ENCODE results near the gene OR4N2.
"Not testable (repeated sequence)": the region's sequence is repeated elsewhere in the genome, so short reads cannot be mapped to it uniquely, and the experiment has no call there.

The OR4N2 gene

GRCh38 chr14:19828314-19828713, 24.7 kb downstream of the OR4N2 start:
- no peak overlapping the region for H4K91ac ChIP-seq (ENCODE audit: low read length)
- no peak overlapping the region for H3K4me3 ChIP-seq (ENCODE audit: insufficient read depth in 1 of 2, low read depth in 1 of 2, low read length in 2 of 2)
- H2BK120ac ChIP-seq (ENCODE audit: low read depth, low read length) = no peak overlapping the region
- no peak for DNase-seq
- no peak overlapping the region for H4K8ac ChIP-seq (ENCODE audit: low read length)
- no peaks in the 10 kb centered on the region for H3K27me3 ChIP-seq (ENCODE audit: control insufficient read depth in 1 of 2, insufficient read depth in 1 of 2, low read length in 2 of 2)
- H3K27ac ChIP-seq (ENCODE audit: low read length, poor library complexity, severe bottlenecking) = no peak overlapping the region
- H2BK15ac ChIP-seq (ENCODE audit: low read depth, poor library complexity, severe bottlenecking) = no peak overlapping the region
- H3K4me1 ChIP-seq (ENCODE audit: control insufficient read depth, insufficient read depth, low read depth, low read length) = no peaks in the 10 kb centered on the region
- no peak overlapping the region for H2AFZ ChIP-seq (ENCODE audit: low read depth, low read length)
- no peak overlapping the region for H3K23ac ChIP-seq (ENCODE audit: low read length in 2 of 2)
- no peaks in the 10 kb centered on the region for H3K9me3 ChIP-seq (ENCODE audit: control insufficient read depth, low read length)
- no peak overlapping the region for H3K9ac ChIP-seq (ENCODE audit: low read length)
- H3K14ac ChIP-seq (ENCODE audit: low read length in 2 of 2) = no peak overlapping the region
- WGBS = no CpG with 5 or more reads among the region's 2 CpGs
- H3K18ac ChIP-seq (ENCODE audit: low read depth in 1 of 2, low read length in 2 of 2) = no peak overlapping the region
- H2AK5ac ChIP-seq (ENCODE audit: low read length, severe bottlenecking) = no peak overlapping the region
- no peak overlapping the region for H3K4me2 ChIP-seq (ENCODE audit: low read length, poor library complexity, severe bottlenecking)
- no peak overlapping the region for H3K4ac ChIP-seq (ENCODE audit: low read depth in 1 of 2, low read length in 2 of 2)
- no peaks in the 10 kb centered on the region for H3K79me1 ChIP-seq (replicated peaks; ENCODE audit: low read length, poor library complexity, severe bottlenecking)
- no peaks in the 10 kb centered on the region for H3K36me3 ChIP-seq (ENCODE audit: control insufficient read depth in 1 of 2, insufficient read depth in 2 of 2, low read depth in 1 of 2, low read length in 2 of 2)
- H2BK5ac ChIP-seq (ENCODE audit: low read depth, low read length, poor library complexity, severe bottlenecking) = no peak overlapping the region
- H2BK12ac ChIP-seq (ENCODE audit: low read length in 2 of 2) = no peak overlapping the region

- not testable (repeated sequence) for DNase-seq; H3K79me1 ChIP-seq (replicated peaks; ENCODE audit: low read length, poor library complexity, severe bottlenecking); H2AK5ac ChIP-seq (ENCODE audit: low read length, severe bottlenecking); H3K27ac ChIP-seq (ENCODE audit: low read length, poor library complexity, severe bottlenecking); H3K4me2 ChIP-seq (ENCODE audit: low read length, poor library complexity, severe bottlenecking); H3K4me3 ChIP-seq (ENCODE audit: insufficient read depth in 1 of 2, low read depth in 1 of 2, low read length in 2 of 2); H3K4me1 ChIP-seq (ENCODE audit: control insufficient read depth, insufficient read depth, low read depth, low read length); H2AFZ ChIP-seq (ENCODE audit: low read depth, low read length); H2BK15ac ChIP-seq (ENCODE audit: low read depth, poor library complexity, severe bottlenecking); H3K23ac ChIP-seq (ENCODE audit: low read length in 2 of 2); H4K91ac ChIP-seq (ENCODE audit: low read length); H3K9ac ChIP-seq (ENCODE audit: low read length); H3K36me3 ChIP-seq (ENCODE audit: control insufficient read depth in 1 of 2, insufficient read depth in 2 of 2, low read depth in 1 of 2, low read length in 2 of 2); H3K14ac ChIP-seq (ENCODE audit: low read length in 2 of 2); H3K27me3 ChIP-seq (ENCODE audit: control insufficient read depth in 1 of 2, insufficient read depth in 1 of 2, low read length in 2 of 2); H2BK120ac ChIP-seq (ENCODE audit: low read depth, low read length); H2BK5ac ChIP-seq (ENCODE audit: low read depth, low read length, poor library complexity, severe bottlenecking); H3K18ac ChIP-seq (ENCODE audit: low read depth in 1 of 2, low read length in 2 of 2); H2BK12ac ChIP-seq (ENCODE audit: low read length in 2 of 2); H3K4ac ChIP-seq (ENCODE audit: low read depth in 1 of 2, low read length in 2 of 2); H4K8ac ChIP-seq (ENCODE audit: low read length)
- WGBS = 78% methylated on average over 8 of the region's 8 CpGs
- peaks cover 35% of the 10 kb centered on the region for H3K9me3 ChIP-seq (ENCODE audit: control insufficient read depth, low read length)
Observed at GRCh38 chr14:19834203-19834848, 30.8 kb downstream of the OR4N2 start.

GRCh38 chr14:19838433-19838832, 34.9 kb downstream of the OR4N2 start:
- no peak overlapping the region for H2BK15ac ChIP-seq (ENCODE audit: low read depth, poor library complexity, severe bottlenecking)
- no peak overlapping the region for H4K91ac ChIP-seq (ENCODE audit: low read length)
- no peak overlapping the region for H3K23ac ChIP-seq (ENCODE audit: low read length in 2 of 2)
- no peak overlapping the region for H2BK120ac ChIP-seq (ENCODE audit: low read depth, low read length)
- no peaks in the 10 kb centered on the region for H3K4me1 ChIP-seq (ENCODE audit: control insufficient read depth, insufficient read depth, low read depth, low read length)
- no peak overlapping the region for H3K4ac ChIP-seq (ENCODE audit: low read depth in 1 of 2, low read length in 2 of 2)
- H2AFZ ChIP-seq (ENCODE audit: low read depth, low read length) = no peak overlapping the region
- no peak overlapping the region for H3K9ac ChIP-seq (ENCODE audit: low read length)
- H3K18ac ChIP-seq (ENCODE audit: low read depth in 1 of 2, low read length in 2 of 2) = no peak overlapping the region
- peaks cover 43% of the 10 kb centered on the region for H3K9me3 ChIP-seq (ENCODE audit: control insufficient read depth, low read length)
- no peak overlapping the region for H2BK5ac ChIP-seq (ENCODE audit: low read depth, low read length, poor library complexity, severe bottlenecking)
- no peaks in the 10 kb centered on the region for H3K27me3 ChIP-seq (ENCODE audit: control insufficient read depth in 1 of 2, insufficient read depth in 1 of 2, low read length in 2 of 2)
- no peak overlapping the region for H2BK12ac ChIP-seq (ENCODE audit: low read length in 2 of 2)
- no peak overlapping the region for H3K14ac ChIP-seq (ENCODE audit: low read length in 2 of 2)
- no peaks in the 10 kb centered on the region for H3K79me1 ChIP-seq (replicated peaks; ENCODE audit: low read length, poor library complexity, severe bottlenecking)
- H3K27ac ChIP-seq (ENCODE audit: low read length, poor library complexity, severe bottlenecking) = no peak overlapping the region
- H2AK5ac ChIP-seq (ENCODE audit: low read length, severe bottlenecking) = no peak overlapping the region
- H4K8ac ChIP-seq (ENCODE audit: low read length) = no peak overlapping the region
- no peaks in the 10 kb centered on the region for H3K36me3 ChIP-seq (ENCODE audit: control insufficient read depth in 1 of 2, insufficient read depth in 2 of 2, low read depth in 1 of 2, low read length in 2 of 2)
- no peak for DNase-seq
- H3K4me2 ChIP-seq (ENCODE audit: low read length, poor library complexity, severe bottlenecking) = no peak overlapping the region
- no peak overlapping the region for H3K4me3 ChIP-seq (ENCODE audit: insufficient read depth in 1 of 2, low read depth in 1 of 2, low read length in 2 of 2)

GRCh38 chr14:19851365-19851764, 47.8 kb downstream of the OR4N2 start:
- no peak overlapping the region for H2AK5ac ChIP-seq (ENCODE audit: low read length, severe bottlenecking)
- no peaks in the 10 kb centered on the region for H3K9me3 ChIP-seq (ENCODE audit: control insufficient read depth, low read length)
- no peak overlapping the region for H3K9ac ChIP-seq (ENCODE audit: low read length)
- no peak overlapping the region for H3K18ac ChIP-seq (ENCODE audit: low read depth in 1 of 2, low read length in 2 of 2)
- H4K91ac ChIP-seq (ENCODE audit: low read length) = no peak overlapping the region
- no peak overlapping the region for H2BK15ac ChIP-seq (ENCODE audit: low read depth, poor library complexity, severe bottlenecking)
- no peaks in the 10 kb centered on the region for H3K79me1 ChIP-seq (replicated peaks; ENCODE audit: low read length, poor library complexity, severe bottlenecking)
- H4K8ac ChIP-seq (ENCODE audit: low read length) = no peak overlapping the region
- H3K4me2 ChIP-seq (ENCODE audit: low read length, poor library complexity, severe bottlenecking) = no peak overlapping the region
- no peak for DNase-seq
- H2AFZ ChIP-seq (ENCODE audit: low read depth, low read length) = no peak overlapping the region
- no peak overlapping the region for H2BK120ac ChIP-seq (ENCODE audit: low read depth, low read length)
- no peak overlapping the region for H2BK5ac ChIP-seq (ENCODE audit: low read depth, low read length, poor library complexity, severe bottlenecking)
- no peak overlapping the region for H2BK12ac ChIP-seq (ENCODE audit: low read length in 2 of 2)
- H3K4me3 ChIP-seq (ENCODE audit: insufficient read depth in 1 of 2, low read depth in 1 of 2, low read length in 2 of 2) = no peak overlapping the region
- no peak overlapping the region for H3K14ac ChIP-seq (ENCODE audit: low read length in 2 of 2)
- H3K36me3 ChIP-seq (ENCODE audit: control insufficient read depth in 1 of 2, insufficient read depth in 2 of 2, low read depth in 1 of 2, low read length in 2 of 2) = no peaks in the 10 kb centered on the region
- no peaks in the 10 kb centered on the region for H3K4me1 ChIP-seq (ENCODE audit: control insufficient read depth, insufficient read depth, low read depth, low read length)
- H3K27ac ChIP-seq (ENCODE audit: low read length, poor library complexity, severe bottlenecking) = no peak overlapping the region
- H3K4ac ChIP-seq (ENCODE audit: low read depth in 1 of 2, low read length in 2 of 2) = no peak overlapping the region
- H3K27me3 ChIP-seq (ENCODE audit: control insufficient read depth in 1 of 2, insufficient read depth in 1 of 2, low read length in 2 of 2) = no peaks in the 10 kb centered on the region
- no peak overlapping the region for H3K23ac ChIP-seq (ENCODE audit: low read length in 2 of 2)

Data from mesenchymal stem cell (in vitro differentiated cells and primary cell).